Nephron progenitor cell (in vitro differentiated cells): ENCODE measurements around the gene NPAS2.
A peak's percentile ranks its signal among the peaks of the same experiment; 100 is the strongest.

Experiments used
- DNase-seq: peaks from one replicate; pipeline ENCODE4 v3.0.0; 2021
- H3K27ac Mint-ChIP-seq: 2 replicates; pipeline ENCODE4 v1.8.0; 2021; ENCODE audit warnings: mild to moderate bottlenecking, moderate library complexity, mixed read lengths
- H3K27me3 Mint-ChIP-seq: 2 replicates; pipeline ENCODE4 v1.8.0; 2021; ENCODE audit warnings: mild to moderate bottlenecking, low read depth, mixed read lengths; ENCODE audit not compliant: poor library complexity
- H3K36me3 Mint-ChIP-seq: 2 replicates; pipeline ENCODE4 v1.8.0; 2021; ENCODE audit warnings: low read depth, mixed read lengths
- H3K4me1 Mint-ChIP-seq: 2 replicates; pipeline ENCODE4 v1.8.0; 2021; ENCODE audit warnings: mixed read lengths
- H3K4me3 Mint-ChIP-seq: 2 replicates; pipeline ENCODE4 v1.8.0; 2021; ENCODE audit warnings: mild to moderate bottlenecking, moderate library complexity, mixed read lengths
- H3K9me3 Mint-ChIP-seq: 2 replicates; pipeline ENCODE4 v1.8.0; 2021; ENCODE audit warnings: mild to moderate bottlenecking, moderate library complexity, mixed read lengths
- CTCF ChIP-seq: fragments of 200-600 bp; sonication (generic); IDR thresholded peaks from 2 replicates; pipeline ENCODE4 v1.5.0; 2021; ENCODE audit warnings: antibody characterized with exemption

The NPAS2 gene

GRCh38 chr2:100870652-100871531 lies 51.0 kb downstream of the NPAS2 start:
- peaks cover 6% of the 10 kb centered on the region for H3K4me1 Mint-ChIP-seq
- peak; percentile 8 for TF ChIP-seq CTCF
- H3K27me3 Mint-ChIP-seq = peaks cover 5% of the 10 kb centered on the region
- no peak overlapping the region for H3K27ac Mint-ChIP-seq
- no peaks in the 10 kb centered on the region for H3K36me3 Mint-ChIP-seq
- H3K4me3 Mint-ChIP-seq = no peak overlapping the region
- DNase-seq = no peak
- H3K9me3 Mint-ChIP-seq = peaks cover 20% of the 10 kb centered on the region

GRCh38 chr2:100875516-100876230 lies 55.7 kb downstream of the NPAS2 start:
- no peak for DNase-seq
- H3K4me3 Mint-ChIP-seq = no peak overlapping the region
- H3K4me1 Mint-ChIP-seq = peaks cover 24% of the 10 kb centered on the region
- peaks cover 12% of the 10 kb centered on the region for H3K27me3 Mint-ChIP-seq
- TF ChIP-seq CTCF = no peak
- peak overlapping the region; percentile 92 for H3K27ac Mint-ChIP-seq
- no peaks in the 10 kb centered on the region for H3K36me3 Mint-ChIP-seq
- no peaks in the 10 kb centered on the region for H3K9me3 Mint-ChIP-seq

- no peak for DNase-seq
- Mint-ChIP-seq H3K9me3 (no peaks in the 10 kb centered on the region), H3K4me1 (peaks cover 25% of the 10 kb centered on the region), H3K27me3 (peaks cover 15% of the 10 kb centered on the region), H3K36me3 (no peaks in the 10 kb centered on the region), H3K27ac (no peak overlapping the region), H3K4me3 (no peak overlapping the region)
- TF ChIP-seq CTCF = no peak
Observed at GRCh38 chr2:100876231-100876860, 56.4 kb downstream of the NPAS2 start.

GRCh38 chr2:100877555-100877954 lies 57.6 kb downstream of the NPAS2 start:
- Mint-ChIP-seq H3K9me3 (no peaks in the 10 kb centered on the region), H3K4me1 (peaks cover 31% of the 10 kb centered on the region), H3K27me3 (peaks cover 17% of the 10 kb centered on the region), H3K27ac (no peak overlapping the region), H3K4me3 (no peak overlapping the region), H3K36me3 (no peaks in the 10 kb centered on the region)
- TF ChIP-seq CTCF = no peak
- no peak for DNase-seq

GRCh38 chr2:100878000-100878791 lies 58.3 kb downstream of the NPAS2 start:
- no peak for DNase-seq
- no peaks in the 10 kb centered on the region for H3K36me3 Mint-ChIP-seq
- H3K9me3 Mint-ChIP-seq = no peaks in the 10 kb centered on the region
- no peak overlapping the region for H3K4me3 Mint-ChIP-seq
- peaks cover 17% of the 10 kb centered on the region for H3K27me3 Mint-ChIP-seq
- peaks cover 31% of the 10 kb centered on the region for H3K4me1 Mint-ChIP-seq
- TF ChIP-seq CTCF = no peak
- H3K27ac Mint-ChIP-seq = peak overlapping the region; percentile 84
